GM19043 (cell line): ENCODE results near the gene RUSF1.
"Not testable (repeated sequence)": the region's sequence is repeated elsewhere in the genome, so short reads cannot be mapped to it uniquely, and the experiment has no call there.

Source experiments
- ATAC-seq: cut with Tn5 transposase; IDR thresholded peaks from one replicate; pipeline ENCODE4 v1.9.1; 2021; ENCODE audit warnings: low read depth; ENCODE audit not compliant: unreplicated experiment

The RUSF1 gene

GRCh38 chr16:31488468-31489297 is 19.5 kb downstream of the RUSF1 start:
- no peak for ATAC-seq

- peak; percentile 82 for ATAC-seq
Observed at GRCh38 chr16:31487720-31488467, 20.3 kb downstream of the RUSF1 start.

GRCh38 chr16:31487071-31487719 is 21.0 kb downstream of the RUSF1 start:
- no peak for ATAC-seq

GRCh38 chr16:31486045-31486444 is 22.1 kb downstream of the RUSF1 start:
- ATAC-seq, result no peak

- ATAC-seq, result no peak
Observed at GRCh38 chr16:31485571-31485970, 22.6 kb downstream of the RUSF1 start.

- ATAC-seq, result no peak
Observed at GRCh38 chr16:31484491-31485171, 23.6 kb downstream of the RUSF1 start.

GRCh38 chr16:31484048-31484447 is 24.1 kb downstream of the RUSF1 start:
- ATAC-seq, result not testable (repeated sequence)

GRCh38 chr16:31483081-31483480 is 25.1 kb downstream of the RUSF1 start, which contains the start of gene SLC5A2:
TSS of gene SLC5A2 (plus strand) at chr16:31483123. CDS start at chr16:31483137, 14 bp downstream.
- no peak for ATAC-seq

- ATAC-seq, result no peak
Observed at GRCh38 chr16:31480851-31481536, 27.2 kb downstream of the RUSF1 start.

- no peak for ATAC-seq
Observed at GRCh38 chr16:31479751-31480150, 28.4 kb downstream of the RUSF1 start.

GRCh38 chr16:31478956-31479355 is 29.2 kb downstream of the RUSF1 start:
- no peak for ATAC-seq

GRCh38 chr16:31477220-31478216 is 30.7 kb downstream of the RUSF1 start:
- ATAC-seq, result no peak

- ATAC-seq, result peak; percentile 53
Observed at GRCh38 chr16:31476303-31477219, 31.6 kb downstream of the RUSF1 start.

GRCh38 chr16:31475946-31476302 is 32.3 kb downstream of the RUSF1 start:
- ATAC-seq, result no peak

- no peak for ATAC-seq
Observed at GRCh38 chr16:31474773-31475738, 33.1 kb downstream of the RUSF1 start.

GRCh38 chr16:31474173-31474714 is 33.9 kb downstream of the RUSF1 start:
- no peak for ATAC-seq
